T-helper 1 cell (primary cell): ENCODE results near the gene KCNK10.

ENCODE experiments used
- DNase-seq, 5 donors: peaks; one replicate each; pipeline ENCODE4 v3.0.0-alpha.2; 2012 to 2020

KCNK10 gene

DNA sequence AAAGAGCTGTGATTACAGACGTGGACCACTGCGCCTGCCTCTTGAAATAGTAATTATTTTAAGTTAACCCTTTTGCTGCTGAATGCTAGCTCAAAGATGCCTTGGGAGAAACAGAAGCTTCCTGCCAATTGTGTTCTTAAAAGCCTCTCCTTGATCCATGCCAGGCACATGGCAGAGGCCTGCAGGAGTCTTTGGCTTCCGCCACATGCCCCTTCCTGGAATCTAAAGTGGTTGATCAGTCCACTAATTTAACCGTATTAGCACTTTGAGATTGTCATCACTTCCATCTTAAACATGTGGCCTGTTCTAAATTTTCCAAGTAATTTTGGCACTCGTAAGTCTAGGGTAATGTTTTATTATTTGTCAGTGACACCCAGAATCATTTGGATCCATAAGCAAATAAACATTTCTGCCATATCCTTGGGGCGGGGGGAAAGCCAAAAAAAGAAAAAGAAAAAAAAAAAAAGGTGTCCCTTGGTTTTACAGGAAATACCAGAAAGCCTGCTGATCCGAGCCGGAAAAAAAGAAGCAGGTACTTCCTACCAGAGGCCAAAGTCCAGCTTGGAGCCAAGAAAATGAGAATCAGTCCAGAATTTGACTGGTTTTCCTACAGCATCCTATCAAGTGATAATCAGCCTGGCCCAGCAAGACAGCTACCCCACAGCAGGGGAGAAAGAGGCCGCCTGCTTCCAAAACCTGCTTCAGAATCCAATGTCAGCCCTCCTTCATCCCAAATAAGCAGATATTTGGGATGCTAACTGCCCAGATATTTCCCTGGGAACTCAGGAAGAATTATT lies 104.8 kb downstream of the KCNK10 start:
- no peak for DNase-seq

DNA sequence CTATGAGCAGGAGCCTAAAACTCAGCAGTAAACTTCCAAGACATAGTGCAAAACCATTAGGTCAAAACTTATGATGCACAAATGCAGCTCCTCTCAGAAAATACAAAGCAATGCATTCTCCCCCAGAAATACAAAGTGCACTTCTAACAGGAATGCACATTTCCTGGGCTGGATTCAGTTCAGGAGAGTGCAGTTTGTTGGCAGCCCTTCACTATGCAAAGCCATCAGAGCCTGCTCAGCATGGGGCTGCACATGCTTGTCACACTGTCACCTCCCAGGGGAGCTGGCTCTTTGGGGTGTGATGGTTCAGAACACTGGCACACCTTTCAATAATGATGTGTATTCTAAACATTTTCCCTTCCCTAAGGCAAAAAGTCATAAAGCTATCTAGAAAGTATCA lies 110.4 kb downstream of the KCNK10 start:
- DNase-seq = no peak

DNA sequence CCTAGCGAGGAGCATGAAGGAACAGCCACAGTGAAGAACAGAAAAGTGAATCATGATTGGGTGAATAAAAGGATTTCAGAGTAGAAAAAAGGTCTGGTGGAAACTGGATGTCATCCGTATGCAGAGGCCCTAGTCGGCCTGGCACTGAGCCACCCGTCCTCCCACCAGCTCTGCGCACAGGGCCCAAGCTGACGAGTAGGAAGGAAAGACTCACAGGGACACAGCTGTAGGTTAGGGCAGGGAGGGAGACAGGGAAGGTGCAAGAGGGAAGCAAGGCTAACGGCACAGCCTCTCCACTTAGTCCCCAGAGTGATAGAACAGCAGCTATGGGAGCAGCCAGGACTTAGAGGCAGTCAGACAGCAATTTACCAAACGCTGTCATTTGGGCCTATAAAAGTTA lies 112.6 kb downstream of the KCNK10 start:
- no peak for DNase-seq

DNA sequence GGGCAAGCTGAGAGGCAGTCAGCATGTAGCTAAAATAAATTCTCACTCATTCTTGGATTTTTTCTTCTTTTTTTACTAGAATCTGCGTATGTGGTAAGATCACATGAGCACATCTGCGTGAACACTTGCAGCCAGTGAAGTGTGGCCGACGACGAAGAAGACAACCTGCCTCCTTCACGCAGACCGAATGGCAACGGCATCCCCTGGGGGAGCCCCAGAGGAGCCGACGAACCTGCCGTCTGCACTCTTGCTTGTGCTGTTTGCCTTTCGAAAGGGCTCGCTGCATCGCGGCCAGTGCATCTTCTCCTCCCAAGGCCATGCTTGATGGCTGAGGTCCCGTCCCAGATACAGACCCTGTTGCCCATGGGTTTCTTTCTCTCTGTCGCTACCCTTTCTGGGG lies 113.8 kb downstream of the KCNK10 start:
- no peak for DNase-seq

DNA sequence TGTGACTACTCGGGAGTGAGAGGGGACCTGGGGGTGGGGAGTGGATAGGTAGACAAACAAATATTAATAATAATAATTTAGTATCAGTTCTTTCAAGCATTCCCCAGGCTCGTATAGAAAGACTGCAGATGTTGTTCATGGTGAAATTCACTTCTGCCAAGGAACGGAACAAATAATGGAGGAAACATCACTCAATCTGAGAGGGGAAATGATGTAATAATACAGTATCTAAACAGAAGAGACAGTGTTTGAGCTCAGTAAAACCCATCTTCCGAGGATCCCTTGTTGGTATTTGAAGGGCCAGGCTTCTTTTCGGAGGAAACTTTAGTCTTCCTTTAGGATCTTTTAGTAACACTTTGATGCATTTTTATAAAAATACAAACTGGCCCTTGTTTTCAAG lies 114.2 kb downstream of the KCNK10 start:
- DNase-seq = no peak

DNA sequence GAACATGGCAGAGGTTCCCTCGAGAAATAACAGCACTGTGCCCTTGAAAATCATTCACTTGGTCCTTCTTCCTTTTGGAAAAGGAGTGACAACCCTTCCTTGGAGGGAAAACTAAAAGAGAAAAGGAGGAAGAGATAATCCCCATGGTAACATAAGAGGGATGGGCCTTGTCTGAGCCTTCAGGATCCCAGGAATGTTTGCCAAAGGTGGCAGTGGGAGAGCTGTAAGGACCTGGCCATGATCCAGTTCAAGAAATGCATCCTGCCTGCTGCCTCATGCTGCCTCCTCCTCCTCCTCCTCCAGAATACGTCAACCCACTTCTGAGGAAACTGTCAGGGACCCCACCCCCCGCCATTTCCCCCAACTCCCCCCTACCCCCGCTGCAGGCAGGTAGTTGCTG lies 118.8 kb downstream of the KCNK10 start:
- no peak for DNase-seq

DNA sequence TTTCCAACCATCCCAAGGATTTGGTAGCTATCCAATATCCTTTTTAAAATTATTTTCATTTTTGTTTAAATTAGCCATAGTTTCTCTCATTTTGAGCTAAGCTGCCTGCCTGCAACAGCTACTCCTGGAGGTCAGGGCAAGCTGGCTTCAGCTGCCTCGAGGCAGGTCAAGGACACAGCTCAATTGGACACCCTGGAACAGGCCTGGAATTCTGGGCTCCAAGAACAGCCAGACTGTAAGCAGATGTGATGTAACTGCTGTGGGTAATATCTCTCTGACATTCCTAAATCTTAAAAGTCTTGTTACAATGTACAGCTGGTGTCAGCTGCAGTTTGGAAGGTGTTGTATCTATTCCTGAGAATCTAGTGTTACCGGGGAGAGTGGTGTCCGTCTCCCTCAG lies 119.8 kb downstream of the KCNK10 start:
- DNase-seq = no peak

DNA sequence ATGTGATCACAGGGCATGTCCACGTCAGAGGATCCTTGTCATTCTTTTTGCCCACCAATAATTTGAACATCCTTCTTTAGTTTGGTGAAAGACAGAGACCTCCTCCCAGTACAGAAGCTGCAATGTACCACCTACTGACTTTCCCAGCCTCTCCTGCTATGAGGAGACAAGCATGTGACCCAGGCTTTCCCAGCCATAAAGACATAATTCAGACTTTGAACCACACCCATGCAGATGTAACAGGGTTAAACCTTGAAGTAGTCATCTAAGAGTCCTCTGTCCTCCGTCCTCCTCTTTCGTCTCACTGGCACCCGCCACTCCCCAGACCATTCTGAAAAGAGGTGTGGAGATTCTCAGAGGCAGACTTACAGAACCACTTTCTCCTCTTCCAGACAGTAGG lies 120.8 kb downstream of the KCNK10 start:
- DNase-seq = no peak

DNA sequence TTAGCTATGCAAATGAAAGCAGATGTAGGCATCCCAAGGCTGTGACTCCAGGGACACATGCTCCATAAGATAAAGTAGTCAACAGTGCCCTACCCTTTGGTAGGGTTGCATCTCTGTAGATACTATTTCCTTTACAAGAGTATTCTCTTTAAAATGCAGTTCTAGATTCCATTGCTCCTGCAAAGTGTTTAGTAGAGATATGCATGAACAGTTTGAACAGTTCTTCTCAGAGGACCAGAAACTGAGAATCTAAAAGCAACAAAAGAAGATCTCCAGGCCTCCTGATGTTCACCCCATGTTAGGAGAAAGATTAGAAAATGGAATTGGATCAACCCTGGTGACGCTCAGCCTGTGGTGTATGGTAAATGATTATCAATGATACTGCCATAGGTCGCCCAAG lies 121.2 kb downstream of the KCNK10 start:
- DNase-seq = no peak

DNA sequence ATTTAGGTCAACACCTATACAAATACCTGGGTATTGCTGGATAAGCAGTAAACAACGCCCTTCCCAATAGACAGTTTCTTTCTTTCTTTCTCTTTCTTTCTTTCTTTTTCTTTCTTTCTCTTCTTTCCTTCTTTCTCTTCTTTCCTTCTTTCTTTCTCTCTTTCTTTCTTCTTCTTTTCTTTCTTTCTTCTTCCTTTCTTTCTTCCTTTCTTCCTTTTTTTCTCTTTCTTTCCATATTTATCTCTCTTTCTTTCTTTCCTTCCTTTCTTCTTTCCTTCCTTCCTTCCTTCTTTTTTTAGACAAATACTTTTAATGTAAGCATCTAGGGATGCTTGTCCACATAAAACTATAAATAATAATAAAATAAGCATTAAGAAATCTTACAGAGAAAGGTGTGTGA lies 123.2 kb downstream of the KCNK10 start:
- DNase-seq = no peak

DNA sequence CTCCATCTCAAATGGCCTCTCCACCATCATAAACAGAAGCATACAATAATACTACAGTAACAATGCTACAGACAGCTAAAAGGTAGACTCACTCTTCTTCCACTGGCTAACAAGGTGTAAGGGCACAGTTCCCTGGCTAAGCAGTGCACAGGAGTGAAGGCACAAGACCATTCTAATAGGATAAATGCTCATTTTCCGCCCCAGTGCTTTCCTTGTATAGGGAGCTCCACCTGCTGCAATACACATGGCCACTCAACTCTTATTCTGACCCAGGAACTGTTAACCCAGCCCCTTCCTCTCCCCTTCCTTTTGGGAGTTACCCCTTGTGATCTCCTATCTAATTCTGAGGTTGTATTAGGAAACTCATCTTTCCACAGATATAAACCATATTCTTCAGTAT lies 124.6 kb downstream of the KCNK10 start:
- DNase-seq = no peak

DNA sequence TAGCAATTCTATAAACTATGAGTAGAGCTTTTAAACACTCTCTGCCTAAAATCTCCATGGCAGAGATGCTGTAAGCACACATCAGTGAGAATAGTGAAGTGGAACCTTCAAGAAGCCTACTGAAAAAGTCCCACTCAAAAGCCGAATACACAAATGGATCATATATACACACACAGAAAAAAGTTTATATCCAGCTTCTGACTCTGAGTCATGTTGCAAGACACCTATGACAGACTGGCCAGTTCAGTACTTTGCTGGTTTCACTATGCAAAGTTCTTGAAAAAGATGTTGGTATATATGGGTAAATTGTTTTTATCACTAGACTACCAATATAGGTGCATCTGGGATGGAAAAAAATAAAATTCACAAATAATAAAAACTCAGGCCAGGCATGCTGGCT lies 126.1 kb downstream of the KCNK10 start:
- no peak for DNase-seq

DNA sequence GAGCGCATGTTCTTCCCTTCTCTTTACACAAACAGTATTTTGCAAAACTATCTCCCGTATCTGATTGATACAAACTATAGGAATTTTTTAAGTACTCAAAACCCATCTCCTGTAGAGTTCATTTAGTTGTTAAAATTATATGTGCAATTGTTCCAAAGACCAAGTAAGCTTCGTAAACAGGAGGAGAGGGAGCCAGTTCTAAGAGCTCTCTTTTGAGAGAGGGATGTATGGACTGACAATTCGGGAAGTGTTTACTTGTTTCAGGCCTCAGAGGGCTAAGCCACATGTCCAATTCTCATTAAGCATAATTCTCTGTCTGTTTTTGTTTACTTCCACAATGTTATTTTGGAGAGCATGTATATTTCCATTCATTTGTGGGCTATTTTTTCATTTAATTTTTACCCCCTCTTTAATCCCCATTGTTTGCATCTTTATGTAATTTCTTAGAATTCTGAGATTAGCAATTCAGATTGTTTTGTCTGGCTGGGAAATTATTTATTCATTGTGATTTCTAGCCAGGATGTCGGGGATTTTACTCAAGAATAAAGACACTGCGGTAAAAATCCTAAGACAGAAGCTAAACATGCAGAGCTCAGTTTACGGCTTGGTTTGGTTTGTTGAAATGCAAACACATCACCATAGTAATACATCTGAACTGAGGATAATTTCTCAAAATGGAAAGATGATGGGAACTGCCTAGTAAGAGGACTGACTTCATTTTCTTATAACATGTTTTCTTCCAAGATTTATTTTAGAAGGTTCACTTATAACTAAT lies 126.8 kb downstream of the KCNK10 start:
- DNase-seq = no peak

DNA sequence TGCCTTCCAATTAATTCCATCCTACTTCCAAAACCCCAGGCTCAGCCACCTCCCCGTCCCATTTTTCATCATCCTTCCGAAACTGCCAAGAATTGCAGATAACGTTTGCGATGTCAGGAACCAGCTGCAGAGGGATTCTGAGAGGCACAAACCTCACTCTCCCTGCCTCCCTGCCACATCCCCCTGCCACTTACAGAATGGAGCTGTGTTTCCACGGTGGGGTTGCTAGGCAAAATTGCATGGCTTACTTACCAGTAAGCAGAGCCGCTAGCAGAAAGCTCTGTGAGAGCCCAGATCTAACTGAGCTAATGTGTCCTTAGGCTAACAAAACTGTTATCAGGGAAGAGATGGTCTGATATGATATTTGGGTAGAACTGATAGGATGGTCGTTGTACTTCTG lies 127.4 kb downstream of the KCNK10 start:
- DNase-seq = no peak

DNA sequence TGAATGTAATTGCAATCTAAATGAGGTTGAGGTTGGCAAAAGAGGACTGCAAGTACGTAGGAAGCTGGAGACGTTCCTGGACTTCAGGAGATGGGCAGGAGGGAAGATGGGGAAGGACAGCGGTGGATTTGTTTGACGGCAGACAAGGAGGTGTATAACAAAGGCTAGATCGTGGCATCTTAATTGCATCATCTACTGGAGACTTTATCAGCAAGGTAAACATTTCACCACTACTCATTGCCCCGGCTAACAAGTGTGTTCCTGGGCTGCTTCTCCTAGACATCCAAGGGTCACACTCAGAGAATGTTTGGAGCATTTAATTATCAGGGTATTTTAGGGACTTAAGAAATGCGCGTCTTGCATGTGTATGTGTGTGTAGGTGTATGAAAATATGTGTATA lies 128.5 kb downstream of the KCNK10 start:
- no peak for DNase-seq

DNA sequence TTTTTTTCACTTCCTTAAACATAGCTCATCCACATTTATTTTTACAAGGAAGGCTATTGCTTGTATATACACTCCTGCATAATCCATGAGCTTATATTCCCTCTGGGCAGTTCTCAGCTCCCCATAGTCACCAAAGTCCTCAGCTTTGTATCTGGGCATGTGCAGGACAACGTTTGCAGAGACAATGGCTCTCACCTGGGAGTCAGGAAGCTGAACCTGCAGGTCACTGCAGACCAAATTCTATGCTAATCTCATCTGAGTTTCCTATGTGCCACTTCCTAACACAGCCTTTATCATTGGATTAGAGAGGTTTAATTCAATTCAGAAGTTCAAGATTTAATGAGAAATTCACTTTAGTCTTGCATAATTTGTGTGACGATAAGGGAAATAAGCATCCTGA lies 131.5 kb downstream of the KCNK10 start:
- no peak for DNase-seq

DNA sequence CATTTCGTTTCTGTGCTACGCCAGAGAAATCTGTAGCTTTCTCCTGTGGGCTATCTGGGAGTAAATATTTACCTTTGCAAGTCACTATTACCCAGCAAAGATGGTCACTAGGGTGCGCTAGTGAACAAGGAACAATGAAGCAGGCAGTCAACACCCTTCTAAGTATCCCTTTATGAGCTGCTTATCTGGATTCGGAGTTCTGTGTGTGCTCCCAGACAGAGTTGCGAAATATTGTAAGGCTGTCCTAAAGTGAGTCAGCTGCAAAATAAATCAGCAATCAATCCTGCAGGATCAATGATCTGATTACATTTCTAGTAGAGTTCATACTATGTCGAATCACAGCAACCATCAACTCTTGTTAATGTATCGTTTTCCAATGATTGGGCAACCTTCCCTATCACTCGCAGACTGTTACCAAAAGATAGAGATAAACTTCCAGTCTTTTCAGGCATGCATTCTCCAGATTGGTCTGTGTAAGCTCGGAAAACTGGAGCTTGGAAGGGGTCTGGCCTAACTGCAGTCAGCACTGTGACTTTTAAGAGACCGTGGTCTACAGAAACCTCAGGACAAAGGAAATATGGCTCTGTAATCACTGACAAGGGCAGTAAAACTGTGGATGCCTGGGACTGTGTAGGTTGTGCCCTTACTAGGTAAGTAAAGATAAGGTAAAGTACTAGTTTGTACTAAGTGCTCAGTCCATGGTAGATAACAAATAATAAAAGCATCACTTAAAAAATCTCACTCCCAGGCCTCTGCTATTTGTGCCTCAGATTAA lies 133.5 kb downstream of the KCNK10 start:
- peak in 3 of 5 donors; percentile 9 to 50 (median 26) for DNase-seq

DNA sequence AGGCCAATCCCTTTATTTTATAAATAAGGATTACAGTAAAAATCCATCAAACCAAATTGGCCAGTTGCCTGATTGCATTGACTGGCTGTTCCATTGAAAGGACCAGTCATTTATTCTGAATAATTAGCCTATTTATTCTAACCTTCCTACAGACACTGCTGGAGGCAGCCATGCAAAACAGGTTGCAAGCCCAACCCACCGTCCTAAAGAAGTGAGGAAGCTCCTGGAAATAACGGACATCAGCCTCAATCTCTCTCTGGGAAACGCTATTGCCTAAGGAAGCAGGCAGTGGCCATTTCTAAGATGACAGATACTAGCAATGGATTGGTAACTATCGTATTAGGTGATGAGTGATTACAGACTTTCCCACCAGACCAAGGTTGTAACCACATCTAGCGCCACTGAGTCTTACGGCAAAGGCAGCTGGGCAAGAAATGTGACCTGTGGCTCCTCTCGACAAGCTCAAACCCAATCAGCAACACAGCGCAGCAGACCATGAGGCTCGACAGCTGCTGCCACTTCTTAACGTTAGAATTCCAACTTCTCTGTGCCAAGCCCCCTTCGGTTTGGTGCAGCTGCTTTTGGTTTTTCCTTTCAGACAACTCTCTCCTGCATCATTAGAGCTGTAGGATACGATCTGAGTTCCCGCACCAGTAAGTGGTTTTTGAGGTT lies 134.2 kb downstream of the KCNK10 start:
- DNase-seq = no peak

DNA sequence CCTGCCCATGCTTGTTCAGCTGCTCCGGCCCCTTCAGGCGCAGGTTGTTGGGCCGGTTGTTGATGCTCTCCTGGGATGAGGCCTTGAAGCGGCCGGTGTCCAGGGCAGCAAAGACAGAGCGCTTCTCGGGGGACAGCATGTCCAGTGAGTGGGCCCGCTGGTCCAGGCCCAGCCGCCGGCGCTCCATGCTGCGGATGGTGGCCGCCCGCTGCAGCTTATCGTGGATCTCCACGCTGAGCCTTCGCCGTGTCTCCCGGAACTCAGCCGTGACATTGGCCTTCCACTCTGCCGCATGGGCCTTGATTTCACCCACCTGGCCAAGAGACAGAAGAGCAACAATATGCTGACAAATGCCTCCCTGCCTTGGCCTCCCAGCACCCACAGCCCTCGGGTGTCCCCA lies 137.2 kb downstream of the KCNK10 start:
- DNase-seq = no peak

DNA sequence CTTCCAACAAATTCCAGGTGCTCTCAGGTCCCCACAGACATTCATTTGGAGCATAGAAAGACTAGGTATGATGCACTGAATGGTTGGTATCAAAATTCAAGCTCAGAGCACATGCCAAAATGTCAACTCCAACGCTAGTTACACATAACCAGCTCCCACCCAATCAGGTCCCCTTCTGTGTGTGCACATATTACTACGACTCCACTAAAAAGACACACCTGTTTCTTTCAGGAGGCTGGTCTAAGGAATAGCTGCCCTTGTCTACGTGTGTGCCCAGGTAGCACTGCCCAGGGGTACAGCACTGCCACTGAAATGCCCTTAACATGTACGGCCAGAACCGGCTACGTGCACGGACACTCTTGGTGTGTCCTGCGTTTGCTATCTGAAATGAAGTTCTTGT lies 138.1 kb downstream of the KCNK10 start:
- no peak for DNase-seq

DNA sequence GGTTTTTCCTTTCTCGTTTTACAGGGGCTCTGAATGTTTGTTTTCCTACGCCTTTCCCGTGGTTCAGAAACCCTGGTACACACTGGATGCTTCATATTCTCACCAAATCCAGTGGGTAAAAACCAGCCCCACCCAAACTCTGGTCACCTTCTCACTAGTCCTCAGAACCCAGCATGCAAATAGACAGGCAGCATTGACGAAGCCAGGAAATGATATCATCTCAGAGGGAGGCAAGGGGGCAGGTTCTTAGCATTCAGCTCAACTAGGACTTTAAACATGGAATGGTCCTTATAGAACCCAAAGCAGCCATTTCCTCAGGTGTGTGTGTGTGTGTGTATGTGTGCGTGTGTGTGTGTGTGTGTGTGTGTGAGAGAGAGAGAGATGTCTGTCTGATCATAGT lies 142.0 kb downstream of the KCNK10 start:
- DNase-seq = no peak

DNA sequence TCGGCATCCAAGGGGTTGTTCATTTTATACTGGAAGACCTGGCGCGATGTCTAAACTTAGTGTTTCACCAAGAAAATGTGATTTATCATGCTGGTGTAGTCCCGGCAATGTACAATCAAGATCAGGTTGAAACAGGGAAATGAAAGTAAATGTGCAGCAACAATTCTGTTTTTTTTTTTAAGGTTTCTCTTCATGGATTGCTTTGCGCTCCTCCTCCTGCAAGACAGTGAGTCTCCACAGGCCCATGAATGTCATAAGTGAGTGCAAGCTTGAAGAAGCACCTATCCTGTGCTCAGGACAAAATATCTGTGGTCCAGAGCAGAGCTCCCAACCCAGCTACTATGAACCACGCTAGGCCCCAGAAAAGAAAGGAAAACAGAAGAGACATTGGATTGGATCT lies 143.4 kb downstream of the KCNK10 start:
- no peak for DNase-seq

DNA sequence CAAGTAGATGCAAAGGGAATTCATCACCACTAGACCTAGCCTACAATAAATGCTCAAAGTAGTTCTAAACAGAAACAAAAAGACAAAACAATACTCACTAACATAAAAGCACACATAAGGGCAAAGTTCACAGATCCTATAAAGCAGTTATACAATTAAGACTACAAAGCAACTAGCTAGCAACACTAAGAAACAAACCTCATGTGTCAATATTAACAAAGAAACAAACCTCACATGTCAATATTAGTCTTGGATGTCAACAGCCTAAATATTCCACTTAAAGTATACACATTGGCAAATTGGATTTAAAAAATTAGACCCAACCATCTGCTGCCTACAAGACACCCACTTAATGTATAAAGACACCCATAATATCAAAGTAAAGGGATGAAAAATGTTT lies 152.7 kb downstream of the KCNK10 start:
- DNase-seq = no peak
